MCF 10A (cell line): ENCODE measurements around the gene WNK1. TPM values are rescaled to one million over a fixed set of nuclear protein-coding genes. Genes with fewer than 3 reads are reported as not detected.

Experiments used
- BruUV-seq: library from RNA; stranded (reverse); fragments of 400-500 nt; replicated peaks from 2 replicates; lab custom pipeline; 2021; lab: Mats Ljungman, UMichigan
- CTCF ChIA-PET: fragments of 300-600 bp; sonication (Branson Sonifier 250); formaldehyde crosslinking; extraction: SDS; loops from one replicate; lab custom pipeline; 2021; ENCODE audit warnings: antibody characterized with exemption, inconsistent platforms; lab: Yijun Ruan, JAX
- POLR2A ChIA-PET: fragments of 300-600, 350-650 bp; sonication (Branson Sonifier 250); formaldehyde crosslinking; extraction: SDS; loops from one replicate; lab custom pipeline; 2020; ENCODE audit warnings: antibody characterized with exemption, inconsistent platforms; lab: Yijun Ruan, JAX
- DNase-seq: peaks from one replicate; pipeline ENCODE4 v3.0.0-alpha.2; 2018; ENCODE audit not compliant: unreplicated experiment
- H3K27ac Mint-ChIP-seq: one replicate; pipeline ENCODE4 v1.8.0; 2022; ENCODE audit warnings: mild to moderate bottlenecking, low read depth, mixed read lengths; ENCODE audit not compliant: unreplicated experiment
- H3K27me3 Mint-ChIP-seq: one replicate; pipeline ENCODE4 v1.8.0; 2022; ENCODE audit warnings: mixed read lengths; ENCODE audit not compliant: insufficient read depth, unreplicated experiment
- H3K36me3 Mint-ChIP-seq: one replicate; pipeline ENCODE4 v1.8.0; 2022; ENCODE audit warnings: mild to moderate bottlenecking, moderate library complexity, mixed read lengths; ENCODE audit not compliant: insufficient read depth, unreplicated experiment
- H3K4me1 Mint-ChIP-seq: one replicate; pipeline ENCODE4 v1.8.0; 2022; ENCODE audit warnings: mixed read lengths; ENCODE audit not compliant: insufficient read depth, unreplicated experiment
- H3K4me3 Mint-ChIP-seq: one replicate; pipeline ENCODE4 v1.8.0; 2022; ENCODE audit warnings: mild to moderate bottlenecking, moderate library complexity, mixed read lengths; ENCODE audit not compliant: unreplicated experiment
- H3K9me3 Mint-ChIP-seq: one replicate; pipeline ENCODE4 v1.8.0; 2022; ENCODE audit warnings: mixed read lengths; ENCODE audit not compliant: unreplicated experiment
- intact Hi-C: fragments of 100-400 bp; cut with micrococcal nuclease; formaldehyde crosslinking; loops from 2 replicates; pipeline ENCODE4 v1.14.1; 2022
- total RNA-seq: library from RNA; stranded (reverse); gene quantifications from 2 replicates; pipeline ENCODE4 v1.2.3, GENCODE V29; 2022
- TF ChIP-seq, protein P1 (sequence below): fragments of 200-600 bp; IDR thresholded peaks from one replicate; pipeline ENCODE4 v1.8.0; 2022; ENCODE audit warnings: antibody characterized with exemption, mild to moderate bottlenecking; ENCODE audit not compliant: unreplicated experiment

WNK1 gene
- total RNA-seq, 1 experiment from 2014 or later = 139 TPM

DNA sequence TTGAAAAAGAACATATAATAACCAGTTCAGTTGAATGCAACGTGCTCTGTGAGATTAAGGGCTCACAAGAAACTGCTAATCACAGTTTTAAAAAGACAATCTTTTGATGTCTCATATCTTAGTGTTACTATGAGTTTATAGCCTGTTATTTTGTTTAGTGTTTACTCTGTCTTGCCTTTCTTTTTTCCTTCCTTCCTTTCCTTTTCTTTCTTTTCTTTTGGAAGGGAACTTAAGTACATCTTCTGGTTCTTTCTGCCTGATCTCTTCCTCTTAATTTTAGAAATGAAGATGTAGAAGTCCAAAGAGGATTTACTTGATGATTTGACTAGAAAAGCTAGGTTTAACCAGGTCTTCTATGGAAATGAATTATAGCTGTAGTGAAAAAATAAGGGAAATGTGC is 38.2 kb downstream of the WNK1 start:
- Mint-ChIP-seq H3K36me3 (peaks cover 6% of the 10 kb centered on the region), H3K4me3 (no peak overlapping the region), H3K27me3 (no peaks in the 10 kb centered on the region), H3K9me3 (no peaks in the 10 kb centered on the region), H3K4me1 (peaks cover 65% of the 10 kb centered on the region), H3K27ac (peak overlapping the region; percentile 68)
- no TSS peak for BruUV-seq
- ChIA-PET CTCF (interaction anchor here (0.7 to 2.2 kb wide), 4 partner anchors 24 to 219 kb away, joined by 3 to 14 read pairs (median 4); no protein-coding TSS in a partner anchor), POLR2A (interaction anchor here (0.7 to 2.6 kb wide), 9 partner anchors 9 to 220 kb away, joined by 4 to 12 read pairs (median 6); partner anchors contain the start of gene WNK1)
- no peak for DNase-seq
- intact Hi-C loops = no loop called here
- TF ChIP-seq, protein P1, sequence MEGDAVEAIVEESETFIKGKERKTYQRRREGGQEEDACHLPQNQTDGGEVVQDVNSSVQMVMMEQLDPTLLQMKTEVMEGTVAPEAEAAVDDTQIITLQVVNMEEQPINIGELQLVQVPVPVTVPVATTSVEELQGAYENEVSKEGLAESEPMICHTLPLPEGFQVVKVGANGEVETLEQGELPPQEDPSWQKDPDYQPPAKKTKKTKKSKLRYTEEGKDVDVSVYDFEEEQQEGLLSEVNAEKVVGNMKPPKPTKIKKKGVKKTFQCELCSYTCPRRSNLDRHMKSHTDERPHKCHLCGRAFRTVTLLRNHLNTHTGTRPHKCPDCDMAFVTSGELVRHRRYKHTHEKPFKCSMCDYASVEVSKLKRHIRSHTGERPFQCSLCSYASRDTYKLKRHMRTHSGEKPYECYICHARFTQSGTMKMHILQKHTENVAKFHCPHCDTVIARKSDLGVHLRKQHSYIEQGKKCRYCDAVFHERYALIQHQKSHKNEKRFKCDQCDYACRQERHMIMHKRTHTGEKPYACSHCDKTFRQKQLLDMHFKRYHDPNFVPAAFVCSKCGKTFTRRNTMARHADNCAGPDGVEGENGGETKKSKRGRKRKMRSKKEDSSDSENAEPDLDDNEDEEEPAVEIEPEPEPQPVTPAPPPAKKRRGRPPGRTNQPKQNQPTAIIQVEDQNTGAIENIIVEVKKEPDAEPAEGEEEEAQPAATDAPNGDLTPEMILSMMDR = no peak

DNA sequence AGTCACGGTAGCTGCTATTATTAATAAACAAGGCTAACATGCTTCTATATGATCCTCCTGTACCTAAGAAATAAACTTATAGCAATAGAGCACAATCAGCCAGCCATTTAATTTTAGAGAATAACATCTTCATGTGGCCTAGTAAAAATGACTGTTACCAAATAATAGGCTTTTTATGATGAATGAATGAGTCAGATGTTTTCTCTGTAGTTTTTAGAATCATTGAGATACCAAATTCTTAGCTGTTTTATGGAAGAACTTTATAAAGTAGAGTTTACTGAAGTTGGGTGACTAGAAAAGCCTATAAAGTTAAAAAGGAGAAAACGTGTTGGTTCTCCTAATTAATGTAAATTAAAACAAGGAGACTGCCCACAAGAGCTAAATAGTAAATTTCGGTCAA is 40.7 kb downstream of the WNK1 start:
- intact Hi-C loops = no loop called here

DNA sequence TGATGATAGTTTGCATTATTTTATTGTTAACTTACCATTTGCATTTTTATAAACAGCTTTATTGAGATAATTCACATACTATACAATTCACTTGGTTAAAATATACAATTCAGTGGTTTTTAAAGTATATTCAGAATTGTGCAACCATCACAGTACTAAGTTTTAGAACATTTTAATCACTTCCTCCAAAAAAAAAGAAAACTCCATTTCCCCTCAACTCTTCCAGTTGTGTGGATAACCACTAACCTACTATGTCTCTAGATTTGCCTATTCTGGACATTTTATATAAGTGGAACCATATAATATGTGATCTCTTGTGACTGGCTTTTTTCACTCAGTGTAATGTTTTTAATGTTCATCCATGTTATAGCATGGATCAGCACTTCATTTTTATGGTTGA is 41.3 kb downstream of the WNK1 start:
- H3K36me3 Mint-ChIP-seq = peaks cover 7% of the 10 kb centered on the region
- POLR2A ChIA-PET = interaction anchor here (0.7 to 1.4 kb wide), 5 partner anchors 13 to 40 kb away, joined by 3 to 7 read pairs (median 3); no protein-coding TSS in a partner anchor

More for the DNA sequence above, 40.7 kb downstream of the WNK1 start:
- TF ChIP-seq, protein P1 = no peak
- H3K27me3 Mint-ChIP-seq = no peaks in the 10 kb centered on the region
- POLR2A ChIA-PET = interaction anchor here (0.6 to 1.4 kb wide), 5 partner anchors 12 to 217 kb away, joined by 3 to 4 read pairs (median 3); no protein-coding TSS in a partner anchor
- no peaks in the 10 kb centered on the region for H3K9me3 Mint-ChIP-seq
- peak overlapping the region; percentile 24 for H3K27ac Mint-ChIP-seq
- CTCF ChIA-PET = interaction anchor here (0.6 to 1.2 kb wide), 3 partner anchors 11 to 40 kb away, joined by 3 to 4 read pairs (median 3); no protein-coding TSS in a partner anchor
- no peak overlapping the region for H3K4me3 Mint-ChIP-seq
- no TSS peak for BruUV-seq
- peaks cover 6% of the 10 kb centered on the region for H3K36me3 Mint-ChIP-seq
- no peak for DNase-seq
- H3K4me1 Mint-ChIP-seq = peaks cover 73% of the 10 kb centered on the region

DNA sequence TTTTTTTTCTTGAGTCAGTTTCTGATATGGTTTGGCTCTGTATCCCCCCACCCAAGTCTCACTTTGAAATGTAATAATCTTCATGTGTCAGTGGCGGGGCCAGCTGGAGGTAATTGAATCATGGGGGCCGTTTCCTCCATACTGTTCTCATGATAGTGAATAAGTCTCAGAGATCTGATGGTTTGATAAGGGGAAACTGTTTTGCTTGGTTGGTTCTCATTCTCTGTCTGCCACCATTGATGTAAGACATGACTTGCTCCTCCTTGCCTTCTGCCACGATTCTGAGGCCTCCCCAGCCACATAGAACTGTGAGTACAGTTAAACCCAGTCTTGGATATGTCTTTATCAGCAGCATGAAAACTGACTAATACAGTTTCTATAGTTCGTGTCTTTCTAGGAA is 42.9 kb downstream of the WNK1 start:
- Mint-ChIP-seq H3K4me3 (no peak overlapping the region), H3K9me3 (no peaks in the 10 kb centered on the region), H3K27me3 (no peaks in the 10 kb centered on the region), H3K36me3 (peaks cover 7% of the 10 kb centered on the region), H3K4me1 (peaks cover 60% of the 10 kb centered on the region), H3K27ac (peak overlapping the region; percentile 59)
- POLR2A ChIA-PET = no interaction called here
- no peak for DNase-seq
- BruUV-seq = no TSS peak
- intact Hi-C loops = no loop called here
- TF ChIP-seq, protein P1 = no peak
- CTCF ChIA-PET = interaction anchor here (0.7 to 1.1 kb wide), 3 partner anchors 21 to 150 kb away, joined by 3 to 4 read pairs (median 3); no protein-coding TSS in a partner anchor

More for the DNA sequence above, 41.3 kb downstream of the WNK1 start:
- Mint-ChIP-seq H3K4me1 (peaks cover 72% of the 10 kb centered on the region), H3K27ac (no peak overlapping the region), H3K9me3 (no peaks in the 10 kb centered on the region), H3K4me3 (no peak overlapping the region), H3K27me3 (no peaks in the 10 kb centered on the region)
- DNase-seq = no peak
- TF ChIP-seq, protein P1 = no peak
- intact Hi-C loops = no loop called here
- no TSS peak for BruUV-seq
- CTCF ChIA-PET = interaction anchor here (0.6 kb wide), 1 partner anchor 10 kb away, joined by 3 read pairs; no protein-coding TSS in a partner anchor
